ENCODE data around the gene AXL.
A peak's percentile ranks its signal among the peaks of the same experiment; 100 is the strongest.
"Not testable (repeated sequence)": the region's sequence is repeated elsewhere in the genome, so short reads cannot be mapped to it uniquely, and the experiment has no call there.

AXL gene

GRCh38 chr19:41206926-41207750 is 11.9 kb upstream of the AXL start:
- DNase-seq, result no peak

- no peak for DNase-seq
These were observed 4.9 kb upstream of the AXL start for GRCh38 chr19:41214161-41214560.

GRCh38 chr19:41217741-41218140 is 1.3 kb upstream of the AXL start:
- DNase-seq, result no peak

GRCh38 chr19:41218249-41218614 is 791 bp upstream of the AXL start:
- DNase-seq, result no peak

GRCh38 chr19:41219924-41220567 is 1.0 kb downstream of the AXL start:
- no peak for DNase-seq

- DNase-seq, result no peak
These were observed 1.8 kb downstream of the AXL start for GRCh38 chr19:41220811-41221210.

GRCh38 chr19:41221514-41222205 is 2.6 kb downstream of the AXL start:
- DNase-seq, result no peak

GRCh38 chr19:41222240-41222639 is 3.2 kb downstream of the AXL start:
- no peak for DNase-seq

- DNase-seq, result no peak
These were observed 4.6 kb downstream of the AXL start for GRCh38 chr19:41223431-41224234.

GRCh38 chr19:41224632-41225031 is 5.6 kb downstream of the AXL start:
- DNase-seq, result no peak

- peak; percentile 58 for DNase-seq
These were observed 6.4 kb downstream of the AXL start for GRCh38 chr19:41225238-41226052.

GRCh38 chr19:41226053-41226873 is 7.2 kb downstream of the AXL start:
- DNase-seq, result peak; percentile 47

GRCh38 chr19:41226874-41227390 is 7.9 kb downstream of the AXL start:
- DNase-seq, result no peak

GRCh38 chr19:41228486-41228885 is 9.5 kb downstream of the AXL start:
- DNase-seq, result no peak

GRCh38 chr19:41229338-41229737 is 10.3 kb downstream of the AXL start:
- DNase-seq, result not testable (repeated sequence)

GRCh38 chr19:41230067-41230857 is 11.2 kb downstream of the AXL start:
- DNase-seq, result no peak

- DNase-seq, result no peak
These were observed 13.7 kb downstream of the AXL start for GRCh38 chr19:41232686-41233085.

GRCh38 chr19:41233748-41234240 is 14.8 kb downstream of the AXL start:
- no peak for DNase-seq

- DNase-seq, result no peak
These were observed 15.6 kb downstream of the AXL start for GRCh38 chr19:41234512-41235168.
